H54 (cell line): ENCODE results near the gene RANBP10.
"Not testable (repeated sequence)": the region's sequence is repeated elsewhere in the genome, so short reads cannot be mapped to it uniquely, and the experiment has no call there.

ENCODE experiments used
- DNase-seq: peaks from one replicate; pipeline ENCODE4 v3.0.0; 2011; ENCODE audit warnings: low spot score, mixed read lengths; ENCODE audit not compliant: insufficient read length
- FAIRE-seq: peaks from 3 replicates; lab custom pipeline; 2011; peaks lifted over from hg19 to GRCh38; lab: Jason Lieb, UNC
- POLR2A ChIP-seq: IDR thresholded peaks from 2 replicates; pipeline ENCODE4 v1.6.1; 2011; ENCODE audit warnings: low read depth, mild to moderate bottlenecking, low read length

Gene RANBP10

GRCh38 chr16:67760956-67761230 lies 45.5 kb downstream of the RANBP10 start:
- TF ChIP-seq POLR2A, result no peak
- no peak for DNase-seq
- FAIRE-seq, result no peak

GRCh38 chr16:67760206-67760955 lies 46.0 kb downstream of the RANBP10 start:
- FAIRE-seq, result no peak
- no peak for TF ChIP-seq POLR2A
- DNase-seq, result no peak

- no peak for TF ChIP-seq POLR2A
- FAIRE-seq (no peak), DNase-seq (no peak)
These were observed 47.4 kb downstream of the RANBP10 start for GRCh38 chr16:67758966-67759365.

GRCh38 chr16:67758006-67758405 lies 48.4 kb downstream of the RANBP10 start:
- no peak for TF ChIP-seq POLR2A
- FAIRE-seq, result no peak
- DNase-seq, result no peak

- FAIRE-seq, result no peak
- TF ChIP-seq POLR2A, result no peak
- DNase-seq, result no peak
These were observed 53.7 kb downstream of the RANBP10 start for GRCh38 chr16:67752641-67753040.

- FAIRE-seq, DNase-seq: not testable (repeated sequence)
These were observed 55.0 kb downstream of the RANBP10 start for GRCh38 chr16:67751331-67751730.

- no peak for TF ChIP-seq POLR2A
- DNase-seq (no peak), FAIRE-seq (no peak)
These were observed 55.9 kb downstream of the RANBP10 start for GRCh38 chr16:67750466-67750865.

- DNase-seq, result no peak
- no peak for FAIRE-seq
- TF ChIP-seq POLR2A, result no peak
These were observed 56.8 kb downstream of the RANBP10 start for GRCh38 chr16:67749436-67750078.

- TF ChIP-seq POLR2A, result no peak
- FAIRE-seq, result no peak
- no peak for DNase-seq
These were observed 57.5 kb downstream of the RANBP10 start for GRCh38 chr16:67748834-67749233.

- DNase-seq, result no peak
- FAIRE-seq, result no peak
- TF ChIP-seq POLR2A, result no peak
These were observed 59.5 kb downstream of the RANBP10 start for GRCh38 chr16:67746846-67747245.

GRCh38 chr16:67741118-67741517 lies 65.2 kb downstream of the RANBP10 start:
- FAIRE-seq (no peak), DNase-seq (no peak)
- TF ChIP-seq POLR2A, result no peak

GRCh38 chr16:67740391-67740790 lies 66.0 kb downstream of the RANBP10 start:
- no peak for DNase-seq
- FAIRE-seq, result no peak
- no peak for TF ChIP-seq POLR2A

- no peak for FAIRE-seq
- no peak for DNase-seq
- no peak for TF ChIP-seq POLR2A
These were observed 69.5 kb downstream of the RANBP10 start for GRCh38 chr16:67736858-67737257.

- DNase-seq (no peak), FAIRE-seq (no peak)
- no peak for TF ChIP-seq POLR2A
These were observed 71.6 kb downstream of the RANBP10 start for GRCh38 chr16:67734731-67735201.
